Nucleus accumbens (tissue), 56 donors: ENCODE data around the gene SRRD.
"Not testable (repeated sequence)": the region's sequence is repeated elsewhere in the genome, so short reads cannot be mapped to it uniquely, and the experiment has no call there.

Experiments used
- DNase-seq, 56 donors: peaks; one replicate each; lab custom pipeline; 2025; lab: John Stamatoyannopoulos, UW

SRRD gene

DNA sequence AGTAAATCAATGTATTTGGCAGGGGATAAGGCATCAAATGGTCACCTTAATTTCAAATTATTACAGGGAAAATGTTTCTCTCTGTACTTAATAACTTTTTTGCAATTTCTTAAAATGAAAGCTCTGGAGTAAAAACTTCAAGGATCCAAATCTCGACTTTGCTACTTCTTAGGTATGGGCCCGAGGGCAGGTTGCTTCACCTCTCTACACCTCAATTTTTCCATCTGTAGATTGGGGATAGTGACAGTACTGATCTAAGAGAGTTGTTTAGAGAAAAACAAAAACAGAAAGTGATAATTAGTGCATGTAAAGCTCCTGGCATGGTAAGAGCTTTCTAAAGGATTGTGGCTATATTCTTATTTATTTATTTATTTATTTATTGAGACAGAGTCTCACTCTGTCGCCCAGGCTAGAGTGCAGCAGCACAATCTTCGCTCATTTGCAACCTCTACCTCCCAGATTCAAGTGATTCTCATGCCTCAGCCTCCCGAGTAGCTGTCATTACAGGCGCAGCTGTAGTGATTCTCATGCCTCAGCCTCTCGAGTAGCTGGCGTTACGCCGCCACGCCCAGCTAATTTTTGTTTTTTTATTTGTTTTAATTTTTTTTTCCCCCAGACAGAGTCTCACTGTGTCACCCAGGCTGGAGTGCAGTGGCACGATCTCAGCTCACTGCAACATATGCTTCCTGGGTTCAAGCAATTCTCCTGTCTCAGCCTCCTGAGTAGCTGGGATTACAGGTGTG, 30.9 kb downstream of the SRRD start:
- DNase-seq, result no peak

DNA sequence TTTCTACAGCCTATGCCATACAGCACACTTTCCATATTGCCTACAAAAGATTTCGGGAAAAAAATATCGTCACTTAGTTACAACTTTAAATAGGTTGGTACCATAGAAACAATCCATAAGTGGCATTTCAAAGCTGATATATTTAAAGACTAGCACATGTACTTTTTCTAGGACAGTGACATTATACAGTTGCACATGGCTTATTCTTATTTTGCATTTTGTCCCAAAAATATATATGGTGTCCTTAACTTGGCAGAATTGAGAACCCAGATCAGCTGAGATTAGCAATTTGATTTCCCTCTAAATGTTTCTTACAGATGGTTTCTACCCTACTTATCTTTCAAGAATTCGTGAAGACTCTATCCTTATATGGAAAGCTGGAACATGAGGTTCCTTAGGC, 32.3 kb downstream of the SRRD start:
- DNase-seq, result no peak

DNA sequence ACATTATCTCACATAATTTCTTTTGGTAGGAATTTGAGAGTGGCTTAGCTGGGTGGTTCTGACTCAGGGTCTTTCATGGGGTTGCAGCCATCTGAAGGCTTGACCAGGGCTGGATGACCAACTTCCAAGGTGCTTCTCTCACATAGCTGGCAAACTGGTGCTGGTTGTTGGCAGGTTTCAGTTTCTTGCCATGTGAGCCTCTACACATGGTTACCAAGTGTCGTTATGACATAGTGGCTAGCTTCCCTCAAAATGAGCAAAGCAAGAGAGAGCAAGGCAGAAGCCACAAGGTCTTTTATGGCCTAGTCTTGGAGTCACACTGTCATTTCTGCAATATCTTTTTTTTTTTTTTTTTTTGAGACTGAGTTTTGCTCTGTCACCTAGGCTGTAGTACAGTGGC, 32.8 kb downstream of the SRRD start:
- DNase-seq, result no peak

DNA sequence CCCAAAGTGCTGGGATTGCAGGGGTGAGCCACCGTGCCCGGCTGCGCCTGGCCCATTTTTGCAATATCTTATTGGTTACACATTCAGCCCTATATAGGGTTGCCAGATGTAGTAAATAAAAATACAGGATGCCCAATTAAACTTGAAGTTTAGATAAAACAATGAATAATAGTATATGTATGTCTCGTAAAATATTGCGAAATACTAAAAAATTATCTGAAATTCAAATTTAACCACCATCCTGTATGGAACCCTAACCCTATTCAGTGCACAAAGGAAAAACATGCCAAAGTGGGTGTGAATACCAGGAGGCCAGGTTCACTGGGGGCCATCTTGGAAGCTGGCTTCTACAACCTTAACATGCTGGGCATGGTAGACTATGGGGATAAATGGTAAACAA, 33.8 kb downstream of the SRRD start:
- no peak for DNase-seq

DNA sequence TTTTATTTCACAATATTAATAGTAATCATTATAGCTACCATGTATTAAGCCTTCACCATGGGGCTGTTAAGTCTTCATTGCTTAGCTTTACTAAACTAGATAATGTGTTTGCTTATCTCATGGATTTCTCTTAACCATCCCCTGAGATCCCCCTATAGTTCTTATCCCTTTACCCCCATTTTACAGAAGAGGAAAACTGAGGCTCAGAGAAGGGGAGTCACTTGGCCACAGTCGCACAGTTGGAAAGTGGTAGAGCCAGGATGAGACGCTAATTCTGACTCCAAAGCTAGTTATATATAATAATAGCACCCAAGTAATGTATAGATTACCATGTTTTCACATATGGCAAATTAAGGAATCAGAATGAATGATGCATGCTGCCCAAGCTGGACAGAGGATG, 38.3 kb downstream of the SRRD start:
- no peak for DNase-seq

DNA sequence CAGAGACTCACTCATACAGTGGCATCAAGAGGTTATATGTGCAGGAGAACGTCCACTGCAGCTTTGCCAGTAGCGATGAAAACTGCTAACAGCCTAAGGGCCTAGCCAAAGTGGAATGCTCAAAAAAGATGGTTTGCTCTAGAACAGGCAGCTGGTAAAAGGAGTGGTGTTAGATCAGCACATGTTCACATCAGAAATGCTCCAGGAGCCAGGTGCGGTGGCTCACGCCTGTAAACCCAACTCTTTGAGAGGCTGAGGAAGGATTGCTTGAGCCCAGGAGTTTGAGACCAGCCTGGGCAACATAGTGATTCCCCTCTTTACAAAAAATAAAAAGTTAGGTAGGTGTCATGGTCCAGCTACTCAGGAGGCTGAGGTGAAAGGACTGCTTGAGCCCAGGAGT, 38.9 kb downstream of the SRRD start:
- DNase-seq, result no peak

DNA sequence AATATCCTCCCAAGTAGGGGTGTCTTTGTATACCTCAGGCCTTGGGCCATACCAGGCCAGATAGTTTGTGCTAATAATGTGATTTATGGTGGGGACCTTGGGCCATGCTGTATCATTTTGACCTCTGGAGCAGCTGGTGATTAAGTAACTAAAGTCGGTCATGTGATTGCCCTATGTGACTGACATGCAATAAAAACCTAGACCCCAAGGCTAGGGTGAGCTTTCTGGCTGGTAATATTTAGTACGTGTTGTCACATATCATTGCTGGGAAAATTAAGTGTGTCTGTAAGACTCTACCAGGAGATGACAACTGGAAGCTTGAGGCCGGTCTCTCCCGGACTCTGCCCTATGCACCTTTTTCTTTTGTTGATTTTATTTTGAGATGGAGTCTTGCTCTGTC, 41.2 kb downstream of the SRRD start:
- DNase-seq, result no peak

DNA sequence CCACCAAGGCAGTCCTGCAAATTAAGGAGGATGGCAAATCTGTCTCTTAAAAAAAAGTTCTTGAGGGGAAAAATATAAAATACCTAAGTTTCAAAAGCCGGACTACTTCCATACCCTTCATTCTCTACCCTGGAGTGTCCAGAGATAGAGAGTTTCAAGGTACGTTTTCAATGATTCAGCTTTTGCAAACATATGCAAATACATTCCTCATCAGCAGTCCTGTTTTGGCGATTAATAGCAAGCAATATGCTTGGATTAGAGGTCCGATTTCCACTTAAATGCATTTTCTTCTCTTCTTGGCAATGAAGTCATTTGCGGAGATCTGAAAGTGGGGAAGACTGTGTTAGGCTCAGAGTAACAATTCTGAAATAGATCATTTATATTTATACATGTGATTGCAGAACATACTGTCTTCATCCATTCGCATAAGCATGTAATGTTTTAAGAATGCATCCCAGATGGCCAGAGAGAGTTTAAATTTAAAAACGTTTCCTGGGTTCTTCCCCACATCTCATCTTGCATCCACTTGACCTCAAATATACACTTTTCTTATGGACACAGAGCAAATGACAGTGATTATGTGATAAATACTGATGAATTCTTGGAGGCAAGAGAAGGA, 42.4 kb downstream of the SRRD start:
- no peak for DNase-seq

DNA sequence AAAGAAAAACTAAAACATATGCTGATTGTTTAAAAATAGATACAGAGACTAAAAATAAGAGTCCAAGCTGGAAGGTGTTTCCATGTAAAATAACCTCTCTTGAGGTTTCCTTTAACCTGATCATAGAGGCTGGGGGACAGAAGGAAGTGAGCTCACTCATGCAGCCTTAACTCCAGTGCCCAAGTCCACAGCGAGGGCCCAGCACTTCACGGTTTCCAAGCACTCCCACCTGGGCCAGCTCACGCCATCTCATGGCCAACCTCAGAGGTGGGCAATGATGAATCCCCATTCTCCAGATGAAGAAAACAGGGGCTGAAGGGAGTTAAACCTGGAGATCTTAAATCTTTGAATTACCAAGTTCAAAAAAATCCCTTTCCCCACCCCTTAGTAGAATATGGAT, 43.5 kb downstream of the SRRD start:
- DNase-seq, result no peak

DNA sequence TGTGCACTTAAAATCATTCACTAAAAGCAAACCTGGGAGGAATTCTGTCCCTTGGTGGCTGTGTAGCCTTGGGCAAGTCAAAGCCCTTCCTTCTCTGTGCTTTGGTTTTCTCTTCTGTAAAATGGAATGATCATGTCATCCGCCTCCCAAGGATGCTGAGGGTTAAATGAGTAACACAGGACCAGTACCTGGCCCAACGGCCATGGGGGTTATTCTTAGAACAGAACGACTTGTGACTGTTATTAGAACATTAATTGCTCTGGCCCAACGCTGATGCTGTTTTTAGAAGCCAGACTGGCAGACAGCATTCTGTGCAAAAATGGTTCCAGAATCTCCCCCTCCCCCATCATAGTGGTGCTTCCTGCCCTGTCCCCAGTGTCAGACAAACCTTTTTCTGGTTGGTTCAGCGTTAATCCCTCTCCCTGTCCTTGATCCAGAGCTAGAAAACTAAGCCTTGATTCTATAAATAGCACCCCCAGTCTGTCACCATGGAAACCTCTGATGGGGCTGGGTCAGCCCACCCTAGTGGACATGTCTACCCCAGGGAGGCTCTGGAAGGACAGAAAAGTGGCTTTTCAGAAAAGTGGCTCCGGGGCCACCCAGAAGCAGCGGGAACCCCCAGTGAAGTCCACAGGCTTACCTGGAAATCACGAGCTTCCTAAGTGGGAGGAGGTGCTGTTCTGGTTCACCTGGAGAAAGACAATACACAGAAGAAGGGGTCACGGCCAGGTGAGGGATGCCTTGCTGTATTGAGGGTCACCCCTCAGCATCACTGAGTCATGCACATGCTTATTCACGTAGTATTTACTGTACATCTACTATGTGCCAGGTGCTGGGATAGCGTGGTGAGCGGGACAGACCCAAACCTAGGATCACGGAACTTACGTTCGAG, 44.1 kb downstream of the SRRD start:
- DNase-seq, result no peak

DNA sequence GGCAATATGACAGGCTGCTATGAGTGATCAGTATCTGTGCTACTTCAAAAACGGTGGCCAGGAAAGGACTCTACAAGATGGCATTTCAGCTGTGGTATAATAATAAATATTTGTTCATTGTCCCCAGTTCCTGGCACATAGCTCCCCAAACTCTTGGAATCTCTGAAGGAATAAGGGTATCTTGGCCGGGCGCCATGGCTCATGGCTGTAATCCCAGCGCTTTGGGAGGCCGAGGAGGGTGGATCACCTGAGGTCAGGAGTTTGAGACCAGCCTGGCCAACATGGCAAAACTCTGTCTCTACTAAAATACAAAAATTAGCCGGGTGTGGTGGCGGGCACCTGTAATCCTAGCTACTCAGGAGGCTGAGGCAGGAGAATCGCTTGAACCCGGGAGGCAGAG, 44.8 kb downstream of the SRRD start:
- not testable (repeated sequence) for DNase-seq

DNA sequence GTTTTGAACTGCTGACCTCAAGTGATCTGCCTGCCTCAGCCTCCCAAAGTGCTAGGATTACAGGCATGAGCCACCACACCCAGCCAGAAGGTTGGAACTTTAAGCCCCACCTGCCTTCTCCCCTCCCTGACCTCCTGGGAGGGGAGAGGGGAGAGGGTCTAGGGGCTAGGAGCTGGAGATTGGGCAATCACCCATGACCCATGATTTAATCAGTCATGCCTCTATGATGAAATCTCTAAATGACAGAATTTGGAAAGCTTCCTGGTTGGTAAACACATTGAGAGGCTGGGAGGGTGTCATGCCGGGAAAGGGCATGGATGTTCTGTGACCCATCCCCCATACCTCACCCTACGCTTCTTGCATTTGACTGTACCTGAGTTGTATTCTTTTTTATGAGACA, 45.7 kb downstream of the SRRD start:
- no peak for DNase-seq

DNA sequence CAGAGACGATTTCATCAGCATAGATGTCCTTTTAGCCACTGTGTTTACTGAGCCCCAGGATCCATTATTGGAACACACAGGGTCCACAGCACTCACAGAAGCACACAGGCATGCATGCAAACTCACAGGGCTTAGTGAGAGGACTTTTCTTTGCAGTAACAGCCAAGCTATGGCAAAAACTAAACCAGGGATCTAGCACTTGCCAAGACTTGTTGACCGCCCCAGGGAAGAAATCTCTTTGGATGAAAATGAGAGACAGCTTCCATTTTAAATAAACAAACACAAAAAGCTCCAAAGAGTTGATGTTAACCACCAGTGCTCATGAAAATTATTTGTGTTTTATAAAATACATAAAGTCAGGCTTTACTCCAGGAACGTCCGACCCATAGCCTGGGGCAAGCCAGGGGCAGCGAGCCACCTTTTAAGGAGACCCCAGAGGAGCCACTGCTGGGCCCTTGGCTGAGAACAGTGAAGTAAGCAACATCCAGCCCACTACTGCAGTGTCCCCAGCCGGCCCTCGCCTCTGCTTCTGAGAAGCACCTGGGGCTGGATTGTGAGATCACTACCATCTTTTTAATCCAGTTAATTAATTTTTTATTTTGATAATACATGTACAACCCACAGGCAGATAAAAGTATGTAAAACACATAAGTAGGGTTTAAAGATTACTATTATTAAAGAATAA, 50.6 kb downstream of the SRRD start:
- DNase-seq, result no peak

DNA sequence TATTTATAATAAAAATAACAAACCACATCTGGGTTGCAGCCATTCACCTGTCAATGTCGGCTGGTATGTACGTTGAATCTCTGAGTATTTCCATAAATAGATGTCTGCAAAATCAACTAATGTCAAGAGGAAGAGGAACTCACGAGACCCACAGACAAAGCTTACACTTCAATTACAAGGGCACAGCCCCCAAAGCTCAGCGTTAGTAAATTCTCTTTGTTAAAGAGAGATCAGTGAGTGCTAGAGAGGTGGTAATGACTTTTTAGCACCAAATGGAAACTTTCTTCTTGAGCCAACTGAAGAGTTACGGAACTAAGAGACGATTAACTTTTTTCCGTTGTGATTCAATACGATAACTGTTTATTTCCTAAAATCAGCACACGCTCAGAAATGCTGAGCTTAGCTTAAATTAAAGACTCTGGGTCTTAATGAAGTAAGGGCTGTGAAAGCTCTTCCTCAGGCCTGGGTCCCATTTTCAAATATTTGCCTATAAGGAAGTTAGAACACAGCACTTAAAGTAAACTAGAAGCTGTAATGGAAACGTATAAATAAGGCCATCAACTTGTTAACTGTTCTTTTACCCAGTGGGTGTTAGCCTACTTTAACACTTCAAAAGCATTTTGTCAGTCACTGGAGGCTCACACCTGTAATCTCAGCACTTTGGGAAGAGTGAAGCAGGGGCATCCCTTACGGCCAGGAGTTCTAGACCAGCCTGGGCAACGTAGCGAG, 51.4 kb downstream of the SRRD start:
- DNase-seq, result no peak

DNA sequence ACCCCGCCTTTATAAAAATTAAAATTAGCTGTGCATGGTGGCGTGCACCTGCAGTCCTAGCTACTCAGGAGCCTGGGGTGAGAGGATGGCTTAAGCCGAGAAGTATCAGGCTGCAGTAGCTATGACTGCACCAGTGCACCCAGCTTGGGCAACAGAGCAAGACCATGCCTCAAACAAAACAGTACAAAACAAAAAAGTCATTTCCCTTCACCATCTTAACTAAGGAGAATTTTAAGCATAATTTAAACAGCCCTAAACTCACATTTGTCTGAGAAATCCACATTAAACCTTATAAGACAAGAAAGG, 51.9 kb downstream of the SRRD start:
- no peak for DNase-seq

DNA sequence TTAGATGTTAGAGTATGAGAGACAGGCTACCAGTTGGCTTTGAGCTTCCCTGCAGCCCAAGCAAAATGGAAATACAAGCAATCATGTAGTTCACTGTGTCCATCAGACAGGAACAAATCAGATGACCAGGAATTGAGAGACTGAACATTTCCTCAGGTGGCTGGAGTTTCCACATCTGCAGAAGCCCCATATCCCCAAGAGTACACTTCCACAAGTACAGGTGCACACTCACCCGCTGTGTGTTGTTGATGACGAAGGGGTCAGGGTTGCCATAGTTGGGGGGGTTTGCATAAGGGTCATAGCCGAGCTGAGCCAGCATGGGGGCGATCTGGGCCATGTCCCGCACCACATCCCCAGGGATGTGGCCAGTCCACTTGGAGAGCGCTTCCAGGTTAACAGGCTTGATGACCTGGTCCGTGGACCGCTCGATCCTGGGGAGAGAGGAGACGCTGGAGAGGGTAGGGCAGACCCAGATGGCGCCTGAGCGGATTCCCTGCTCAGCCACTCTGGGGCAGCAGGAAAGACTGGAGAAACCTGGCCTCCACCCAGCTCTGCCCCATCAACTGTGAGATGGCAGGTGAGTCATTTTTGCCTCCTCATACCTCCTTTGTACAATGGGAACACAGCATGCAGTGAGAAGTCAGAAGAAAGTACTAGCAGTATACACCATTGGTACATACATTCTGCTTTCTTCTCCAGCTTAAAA, 52.5 kb downstream of the SRRD start:
- DNase-seq, result no peak

DNA sequence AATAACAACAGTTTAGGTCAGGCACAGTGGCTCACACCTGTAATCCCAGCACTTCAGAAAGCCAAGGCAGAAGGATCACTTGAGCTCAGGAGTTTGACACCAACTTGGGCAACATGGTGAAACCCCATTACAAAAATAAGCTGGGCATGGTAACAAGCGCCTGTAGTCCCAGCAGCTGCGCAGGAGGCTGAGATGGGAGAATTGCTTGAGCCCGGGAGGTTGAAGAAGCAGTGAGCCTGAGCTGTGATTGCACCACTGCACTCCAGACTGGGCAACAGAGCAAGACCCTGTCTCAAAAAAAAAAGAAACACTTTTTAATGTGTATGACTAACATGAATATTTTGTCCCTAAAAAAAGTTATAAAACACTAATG, 53.1 kb downstream of the SRRD start:
- DNase-seq, result no peak

DNA sequence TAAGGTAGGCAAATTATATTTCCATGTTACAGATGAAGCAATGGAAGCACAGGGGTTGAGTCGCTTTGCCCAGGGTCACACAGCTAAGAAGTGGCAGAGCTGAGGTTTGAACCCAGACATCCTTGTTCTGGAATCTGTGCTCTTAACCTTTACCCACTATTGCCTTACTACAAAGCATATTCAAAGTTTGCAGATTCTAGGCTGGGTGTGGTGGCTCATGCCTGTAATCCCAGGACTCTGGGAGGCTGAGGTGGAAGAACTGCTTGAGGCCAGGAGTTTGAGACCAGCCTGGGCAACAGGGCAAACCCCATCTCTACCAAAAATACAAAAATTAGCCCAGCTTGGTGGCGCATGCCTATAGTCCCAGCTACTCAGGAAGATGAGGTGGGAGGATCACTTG, 56.4 kb downstream of the SRRD start:
- DNase-seq, result no peak

DNA sequence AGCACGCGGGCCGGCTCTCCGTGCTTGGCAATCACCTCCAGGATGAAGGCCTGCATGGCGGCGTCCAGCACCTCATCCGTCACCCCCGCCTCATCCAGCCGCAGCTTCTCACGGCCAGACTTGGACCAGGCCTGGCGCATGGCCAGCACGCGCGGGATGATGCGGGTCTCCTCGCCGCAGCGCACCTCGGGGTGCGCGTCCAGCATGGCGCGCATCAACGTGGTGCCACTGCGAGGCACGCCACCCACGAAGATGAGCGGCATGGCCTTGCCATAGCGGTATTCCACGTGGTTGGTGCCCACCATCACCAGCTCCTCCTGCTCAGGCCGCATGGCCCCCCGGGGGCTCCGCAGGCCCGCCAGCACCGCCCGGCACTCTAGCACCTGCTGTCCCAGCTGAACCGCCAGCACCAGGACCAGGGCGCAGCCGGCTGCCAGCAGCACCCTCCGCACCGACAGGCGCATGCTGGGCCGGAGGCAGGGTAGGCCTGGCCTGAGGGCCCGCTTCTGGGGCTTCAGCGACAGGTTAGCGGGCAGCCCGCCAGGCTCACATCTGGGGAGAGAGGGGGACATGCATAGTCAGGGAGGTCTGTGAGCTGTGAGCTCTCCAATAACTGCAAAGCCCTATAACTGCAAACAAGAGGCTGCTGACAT, 57.6 kb downstream of the SRRD start:
- DNase-seq, result no peak
